MM.1S (cell line): ENCODE measurements around the gene SLC25A4.

Experiments used
- EZH2 ChIP-seq: fragments of 300-600 bp; sonication (generic); optimal IDR thresholded peaks from 2 replicates; pipeline ENCODE3; 2017; ENCODE audit warnings: low read depth, mild to moderate bottlenecking, antibody characterized with exemption, low read length, mixed read lengths
- TF ChIP-seq, protein P1 (sequence below): fragments of 300-600 bp; sonication (generic); IDR thresholded peaks from 2 replicates; pipeline ENCODE4 v1.5.1; 2016; ENCODE audit warnings: antibody characterized with exemption, low read length, mixed read lengths

DNA sequence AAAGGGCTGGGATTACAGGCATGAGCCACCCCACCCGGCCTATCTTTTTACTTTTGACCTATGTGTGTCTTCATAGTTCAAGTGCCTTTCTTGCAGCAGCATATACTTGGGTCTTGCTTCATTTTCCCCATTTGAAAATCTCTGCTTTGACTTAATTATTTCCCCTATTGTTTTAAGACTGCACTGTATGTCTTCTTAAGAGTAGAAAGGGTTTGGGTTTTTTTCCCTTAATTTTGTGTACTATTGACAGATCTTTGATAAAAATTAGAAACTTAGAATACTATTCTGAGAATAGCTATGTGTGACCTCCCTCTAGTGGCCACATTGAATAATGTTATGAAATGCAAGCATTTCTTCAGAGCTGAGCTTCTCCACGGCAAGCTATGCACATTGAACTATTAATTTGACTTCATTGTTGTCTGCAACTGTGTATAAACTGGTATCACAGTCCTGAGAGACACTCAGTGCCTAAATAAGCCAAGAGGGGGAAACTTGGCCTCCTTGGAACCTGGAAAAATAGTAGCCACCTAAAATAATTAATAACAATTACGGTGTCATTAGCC is 8.7 kb upstream of the SLC25A4 start:
- no peak for TF ChIP-seq EZH2
- TF ChIP-seq, protein P1, sequence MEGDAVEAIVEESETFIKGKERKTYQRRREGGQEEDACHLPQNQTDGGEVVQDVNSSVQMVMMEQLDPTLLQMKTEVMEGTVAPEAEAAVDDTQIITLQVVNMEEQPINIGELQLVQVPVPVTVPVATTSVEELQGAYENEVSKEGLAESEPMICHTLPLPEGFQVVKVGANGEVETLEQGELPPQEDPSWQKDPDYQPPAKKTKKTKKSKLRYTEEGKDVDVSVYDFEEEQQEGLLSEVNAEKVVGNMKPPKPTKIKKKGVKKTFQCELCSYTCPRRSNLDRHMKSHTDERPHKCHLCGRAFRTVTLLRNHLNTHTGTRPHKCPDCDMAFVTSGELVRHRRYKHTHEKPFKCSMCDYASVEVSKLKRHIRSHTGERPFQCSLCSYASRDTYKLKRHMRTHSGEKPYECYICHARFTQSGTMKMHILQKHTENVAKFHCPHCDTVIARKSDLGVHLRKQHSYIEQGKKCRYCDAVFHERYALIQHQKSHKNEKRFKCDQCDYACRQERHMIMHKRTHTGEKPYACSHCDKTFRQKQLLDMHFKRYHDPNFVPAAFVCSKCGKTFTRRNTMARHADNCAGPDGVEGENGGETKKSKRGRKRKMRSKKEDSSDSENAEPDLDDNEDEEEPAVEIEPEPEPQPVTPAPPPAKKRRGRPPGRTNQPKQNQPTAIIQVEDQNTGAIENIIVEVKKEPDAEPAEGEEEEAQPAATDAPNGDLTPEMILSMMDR: peak; percentile 70
